Breast epithelium (tissue), 3 donors: ENCODE results near the gene EHF.

Experiments used
- CTCF ChIP-seq, 3 donors: fragments of 450-650 bp; IDR thresholded peaks; one replicate each; pipeline ENCODE4 v1.5.1; 2016 to 2017; ENCODE audit warnings: antibody characterized with exemption in 3 of 3, mild to moderate bottlenecking in 3 of 3, moderate library complexity in 3 of 3
- POLR2A ChIP-seq: fragments of 450-650 bp; IDR thresholded peaks from one replicate; pipeline ENCODE4 v1.6.1; 2016; ENCODE audit warnings: antibody characterized with exemption, mild to moderate bottlenecking, moderate library complexity

- TF ChIP-seq POLR2A = no peak
- no peak for TF ChIP-seq CTCF (IDR thresholded peaks at IDR 0.05)
Observed at GRCh38 chr11:34679681-34680080, 58.8 kb downstream of the EHF start.
